MM.1S (cell line): Measurements from ENCODE around the gene GFRA1.

ENCODE experiments used
- DNase-seq: peaks from one replicate; pipeline ENCODE4 v3.0.0-alpha.2; 2015
- H2AFZ ChIP-seq: fragments of 300-600 bp; sonication (generic); 2 replicates; pipeline ENCODE4 v1.6.0; 2016; ENCODE audit warnings: antibody characterized with exemption, low read length
- H3F3A ChIP-seq: fragments of 300-600 bp; sonication (generic); 2 replicates; pipeline ENCODE4 v1.6.1; 2016; ENCODE audit warnings: mild to moderate bottlenecking, antibody characterized with exemption, low read length, moderate library complexity, mixed read lengths; ENCODE audit not compliant: insufficient read depth
- H3K27ac ChIP-seq: fragments of 300-600 bp; sonication (generic); 2 replicates; pipeline ENCODE4 v1.5.1; 2016; ENCODE audit warnings: mild to moderate bottlenecking, low read length
- H3K27me3 ChIP-seq: fragments of 300-600 bp; sonication (generic); replicated peaks from 2 replicates; pipeline ENCODE4 v1.6.0; 2016; ENCODE audit warnings: low read length; ENCODE audit not compliant: insufficient read depth
- H3K36me3 ChIP-seq: fragments of 300-600 bp; sonication (generic); replicated peaks from 2 replicates; pipeline ENCODE4 v1.6.1; 2016; ENCODE audit warnings: mild to moderate bottlenecking, low read length, mixed read lengths; ENCODE audit not compliant: insufficient read depth
- H3K4me1 ChIP-seq: fragments of 300-600 bp; sonication (generic); 2 replicates; pipeline ENCODE4 v1.6.1; 2016; ENCODE audit warnings: low read length, mixed read lengths
- H3K4me2 ChIP-seq: fragments of 300-600 bp; sonication (generic); 2 replicates; pipeline ENCODE4 v1.6.0; 2016; ENCODE audit warnings: low read depth, low read length
- H3K4me3 ChIP-seq: fragments of 300-600 bp; sonication (generic); 2 replicates; pipeline ENCODE4 v1.5.1; 2016; ENCODE audit warnings: low read length, mixed read lengths
- H3K79me2 ChIP-seq: fragments of 300-600 bp; sonication (generic); 2 replicates; pipeline ENCODE4 v1.6.1; 2016; ENCODE audit warnings: mixed run types, low read length, mixed read lengths
- H3K9ac ChIP-seq: fragments of 300-600 bp; sonication (generic); 2 replicates; pipeline ENCODE4 v1.6.1; 2016; ENCODE audit warnings: low read length, mixed read lengths
- H3K9me2 ChIP-seq: fragments of 300-600 bp; sonication (generic); replicated peaks from 2 replicates; pipeline ENCODE4 v1.6.1; 2016; ENCODE audit warnings: mild to moderate bottlenecking, low read length, mixed read lengths; ENCODE audit not compliant: insufficient read depth
- H3K9me3 ChIP-seq: fragments of 300-600 bp; sonication (generic); replicated peaks from 2 replicates; pipeline ENCODE4 v1.6.1; 2016; ENCODE audit warnings: mild to moderate bottlenecking, low read length, mixed read lengths; ENCODE audit not compliant: insufficient read depth
- H4K20me1 ChIP-seq: fragments of 300-600 bp; sonication (generic); 2 replicates; pipeline ENCODE4 v1.6.1; 2016; ENCODE audit warnings: mild to moderate bottlenecking, low read length, moderate library complexity, mixed read lengths; ENCODE audit not compliant: insufficient read depth
- CTCF ChIP-seq: fragments of 300-600 bp; sonication (generic); IDR thresholded peaks from 2 replicates; pipeline ENCODE4 v1.5.1; 2016; ENCODE audit warnings: antibody characterized with exemption, low read length, mixed read lengths
- EZH2 ChIP-seq: fragments of 300-600 bp; sonication (generic); optimal IDR thresholded peaks from 2 replicates; pipeline ENCODE3; 2017; ENCODE audit warnings: low read depth, mild to moderate bottlenecking, antibody characterized with exemption, low read length, mixed read lengths
- EZH2phosphoT487 ChIP-seq: fragments of 300-600 bp; sonication (generic); IDR thresholded peaks from 2 replicates; pipeline ENCODE4 v1.6.1; 2018; ENCODE audit warnings: antibody characterized with exemption, low read length

GFRA1 gene

GRCh38 chr10:116163333-116164131, 109.5 kb downstream of the GFRA1 start:
- no peaks in the 10 kb centered on the region for H3K9me3 ChIP-seq
- H3K79me2 ChIP-seq, result no peaks in the 10 kb centered on the region
- no peaks in the 10 kb centered on the region for H3K27me3 ChIP-seq
- no peak overlapping the region for H3K4me3 ChIP-seq
- H3K9ac ChIP-seq, result no peak overlapping the region
- H3K4me1 ChIP-seq, result no peaks in the 10 kb centered on the region
- H3K4me2 ChIP-seq, result no peak overlapping the region
- H3F3A ChIP-seq, result no peaks in the 10 kb centered on the region
- no peaks in the 10 kb centered on the region for H4K20me1 ChIP-seq
- TF ChIP-seq EZH2phosphoT487, result no peak
- no peak for TF ChIP-seq CTCF
- TF ChIP-seq EZH2, result no peak
- H2AFZ ChIP-seq, result no peak overlapping the region
- H3K27ac ChIP-seq, result no peak overlapping the region
- H3K36me3 ChIP-seq, result no peaks in the 10 kb centered on the region
- no peaks in the 10 kb centered on the region for H3K9me2 ChIP-seq
- DNase-seq, result no peak

- Histone ChIP-seq H3F3A (no peaks in the 10 kb centered on the region), H3K27ac (no peak overlapping the region), H2AFZ (no peak overlapping the region), H3K27me3 (no peaks in the 10 kb centered on the region), H4K20me1 (no peaks in the 10 kb centered on the region), H3K9me3 (no peaks in the 10 kb centered on the region), H3K79me2 (no peaks in the 10 kb centered on the region), H3K36me3 (no peaks in the 10 kb centered on the region), H3K9ac (no peak overlapping the region), H3K4me1 (no peaks in the 10 kb centered on the region), H3K9me2 (no peaks in the 10 kb centered on the region), H3K4me3 (no peak overlapping the region), H3K4me2 (no peak overlapping the region)
- no peak for DNase-seq
- TF ChIP-seq EZH2, result no peak
- no peak for TF ChIP-seq CTCF
- no peak for TF ChIP-seq EZH2phosphoT487
Measured at GRCh38 chr10:116162851-116163250, 110.2 kb downstream of the GFRA1 start.

- Histone ChIP-seq H3K4me1 (no peaks in the 10 kb centered on the region), H3K79me2 (no peaks in the 10 kb centered on the region), H3K9me3 (no peaks in the 10 kb centered on the region), H3K9me2 (no peaks in the 10 kb centered on the region), H4K20me1 (no peaks in the 10 kb centered on the region), H3K27me3 (no peaks in the 10 kb centered on the region), H3K9ac (no peak overlapping the region), H3K27ac (no peak overlapping the region), H3F3A (no peaks in the 10 kb centered on the region), H3K4me3 (no peak overlapping the region), H2AFZ (no peak overlapping the region), H3K4me2 (no peak overlapping the region), H3K36me3 (no peaks in the 10 kb centered on the region)
- TF ChIP-seq CTCF, result no peak
- no peak for TF ChIP-seq EZH2phosphoT487
- no peak for TF ChIP-seq EZH2
- no peak for DNase-seq
Measured at GRCh38 chr10:116160271-116160670, 112.7 kb downstream of the GFRA1 start.
